Thymus (tissue), 11 donors: Measurements from ENCODE around the gene CAMSAP2. TPM values are rescaled to one million over a fixed set of nuclear protein-coding genes. Genes with fewer than 3 reads are reported as not detected.

ENCODE experiments used
- DNase-seq, 9 donors: peaks; one replicate each; pipeline ENCODE4 v3.0.0-alpha.2; 2013; ENCODE audit warnings: low spot score in 9 of 9, low read depth in 6 of 9, missing footprints in 1 of 9
- H3K27ac ChIP-seq, 2 donors: one replicate each; pipeline ENCODE4 v1.5.1; 2013; ENCODE audit warnings: control low read depth in 1 of 2, low read depth in 1 of 2, low read length in 1 of 2, mild to moderate bottlenecking in 1 of 2, moderate library complexity in 1 of 2
- H3K27me3 ChIP-seq, 2 donors: one replicate each; pipeline ENCODE4 v1.5.1; 2013; ENCODE audit warnings: low read length in 1 of 2; ENCODE audit not compliant: control insufficient read depth in 2 of 2, insufficient read depth in 1 of 2
- H3K36me3 ChIP-seq, 2 donors: one replicate each; pipeline ENCODE4 v1.5.1; 2013; ENCODE audit warnings: low read length in 1 of 2, mild to moderate bottlenecking in 1 of 2, moderate library complexity in 1 of 2; ENCODE audit not compliant: control insufficient read depth in 2 of 2, insufficient read depth in 2 of 2
- H3K4me1 ChIP-seq, 2 donors: one replicate each; pipeline ENCODE4 v1.5.1; 2013; ENCODE audit warnings: low read length in 2 of 2; ENCODE audit not compliant: control insufficient read depth in 2 of 2, insufficient read depth in 2 of 2
- H3K4me3 ChIP-seq, 2 donors: one replicate each; pipeline ENCODE4 v1.5.1; 2013; ENCODE audit warnings: low read length in 2 of 2, control low read depth in 1 of 2, mild to moderate bottlenecking in 1 of 2
- H3K9me3 ChIP-seq, 2 donors: one replicate each; pipeline ENCODE4 v1.5.1; 2013; ENCODE audit warnings: low read length in 1 of 2, mild to moderate bottlenecking in 1 of 2; ENCODE audit not compliant: control insufficient read depth in 2 of 2, insufficient read depth in 1 of 2
- whole genome bisulfite sequencing: extraction: QIAGEN DNeasy Blood & Tissue Kit; methylation state at CpG from one replicate; pipeline ENCODE4 v1.1.7; 2013; 5-methylcytosine and 5-hydroxymethylcytosine counted together
- polyA plus RNA-seq: library from polyadenylated mRNA; stranded (reverse); fragments of 200-250 nt; gene quantifications from one replicate; pipeline ENCODE4 v1.2.3, GENCODE V29; 2013
- total RNA-seq: library from RNA; stranded (reverse); fragments of 120-200 nt; gene quantifications from one replicate; pipeline ENCODE4 v1.2.4, GENCODE V29; 2013
- donor health status: healthy.

The CAMSAP2 gene
- total and polyA plus RNA-seq, 2 donors = 6.5 to 9.2 TPM

GRCh38 chr1:200909757-200910239 lies 171.1 kb downstream of the CAMSAP2 start:
- no peak for DNase-seq
- Histone ChIP-seq H3K27ac (no peak overlapping the region), H3K27me3 (peaks cover 0 to 2% of the 10 kb centered on the region in 2 donors), H3K9me3 (peaks cover 0 to 1% of the 10 kb centered on the region in 2 donors), H3K4me3 (no peak overlapping the region), H3K4me1 (peaks cover 0 to 7% of the 10 kb centered on the region in 2 donors), H3K36me3 (no peaks in the 10 kb centered on the region)
- WGBS = 84% methylated on average over 4 of the region's 4 CpGs

Other genes with a start within 250 kb of the CAMSAP2 start
- 14.4 TPM for gene KIF14, start 118.1 kb upstream of the CAMSAP2 start, total RNA-seq
- 1.4 TPM for gene KIF14, start 118.1 kb upstream of the CAMSAP2 start, polyA plus RNA-seq
- 28.8 TPM for gene DDX59, start 69.0 kb upstream of the CAMSAP2 start, total RNA-seq
- 54.0 TPM for gene DDX59, start 69.0 kb upstream of the CAMSAP2 start, polyA plus RNA-seq
- gene GPR25, start 134.1 kb downstream of the CAMSAP2 start, total RNA-seq = 0.05 TPM
- 0.07 TPM for gene GPR25, start 134.1 kb downstream of the CAMSAP2 start, polyA plus RNA-seq
- 2.7 TPM for gene INAVA, start 156.0 kb downstream of the CAMSAP2 start, total RNA-seq
- gene INAVA, start 156.0 kb downstream of the CAMSAP2 start, polyA plus RNA-seq = 6.4 TPM